ENCODE measurements around the gene KRT83.

DNA sequence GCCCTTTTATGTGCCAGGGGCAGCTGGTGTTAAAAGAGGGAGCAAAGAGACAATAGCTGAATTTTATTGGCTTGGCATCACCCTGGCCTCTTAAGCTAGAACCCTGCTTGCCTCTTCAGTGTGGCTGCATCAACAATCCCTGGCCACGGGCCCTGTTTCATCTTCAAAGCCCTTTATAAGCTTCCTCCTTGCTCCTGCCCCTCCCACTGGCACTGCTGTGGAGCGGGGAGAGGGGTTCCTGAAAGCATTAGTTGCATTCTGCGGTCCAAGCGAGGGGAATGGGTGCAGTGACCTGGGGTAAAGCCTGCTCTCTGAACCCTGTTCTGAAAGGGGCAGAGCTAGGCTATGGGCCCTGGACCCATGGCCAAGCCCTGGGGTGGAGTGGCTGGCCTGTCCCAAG is 220 bp upstream of the KRT83 start:
- TF ChIP-seq POLR2A (IDR thresholded peaks at IDR 0.05; ENCODE audit: low read length) (no peak), CBX2 (IDR thresholded peaks at IDR 0.05; ENCODE audit: borderline replicate concordance, low read depth) (no peak), ESRRA (IDR thresholded peaks at IDR 0.05; ENCODE audit: borderline replicate concordance, low read length) (no peak), EHMT2 (IDR thresholded peaks at IDR 0.05; ENCODE audit: low read depth) (no peak)
- TF ChIP-seq, protein P1, sequence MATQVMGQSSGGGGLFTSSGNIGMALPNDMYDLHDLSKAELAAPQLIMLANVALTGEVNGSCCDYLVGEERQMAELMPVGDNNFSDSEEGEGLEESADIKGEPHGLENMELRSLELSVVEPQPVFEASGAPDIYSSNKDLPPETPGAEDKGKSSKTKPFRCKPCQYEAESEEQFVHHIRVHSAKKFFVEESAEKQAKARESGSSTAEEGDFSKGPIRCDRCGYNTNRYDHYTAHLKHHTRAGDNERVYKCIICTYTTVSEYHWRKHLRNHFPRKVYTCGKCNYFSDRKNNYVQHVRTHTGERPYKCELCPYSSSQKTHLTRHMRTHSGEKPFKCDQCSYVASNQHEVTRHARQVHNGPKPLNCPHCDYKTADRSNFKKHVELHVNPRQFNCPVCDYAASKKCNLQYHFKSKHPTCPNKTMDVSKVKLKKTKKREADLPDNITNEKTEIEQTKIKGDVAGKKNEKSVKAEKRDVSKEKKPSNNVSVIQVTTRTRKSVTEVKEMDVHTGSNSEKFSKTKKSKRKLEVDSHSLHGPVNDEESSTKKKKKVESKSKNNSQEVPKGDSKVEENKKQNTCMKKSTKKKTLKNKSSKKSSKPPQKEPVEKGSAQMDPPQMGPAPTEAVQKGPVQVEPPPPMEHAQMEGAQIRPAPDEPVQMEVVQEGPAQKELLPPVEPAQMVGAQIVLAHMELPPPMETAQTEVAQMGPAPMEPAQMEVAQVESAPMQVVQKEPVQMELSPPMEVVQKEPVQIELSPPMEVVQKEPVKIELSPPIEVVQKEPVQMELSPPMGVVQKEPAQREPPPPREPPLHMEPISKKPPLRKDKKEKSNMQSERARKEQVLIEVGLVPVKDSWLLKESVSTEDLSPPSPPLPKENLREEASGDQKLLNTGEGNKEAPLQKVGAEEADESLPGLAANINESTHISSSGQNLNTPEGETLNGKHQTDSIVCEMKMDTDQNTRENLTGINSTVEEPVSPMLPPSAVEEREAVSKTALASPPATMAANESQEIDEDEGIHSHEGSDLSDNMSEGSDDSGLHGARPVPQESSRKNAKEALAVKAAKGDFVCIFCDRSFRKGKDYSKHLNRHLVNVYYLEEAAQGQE (IDR thresholded peaks at IDR 0.05), result no peak
- TF ChIP-seq, protein P2, sequence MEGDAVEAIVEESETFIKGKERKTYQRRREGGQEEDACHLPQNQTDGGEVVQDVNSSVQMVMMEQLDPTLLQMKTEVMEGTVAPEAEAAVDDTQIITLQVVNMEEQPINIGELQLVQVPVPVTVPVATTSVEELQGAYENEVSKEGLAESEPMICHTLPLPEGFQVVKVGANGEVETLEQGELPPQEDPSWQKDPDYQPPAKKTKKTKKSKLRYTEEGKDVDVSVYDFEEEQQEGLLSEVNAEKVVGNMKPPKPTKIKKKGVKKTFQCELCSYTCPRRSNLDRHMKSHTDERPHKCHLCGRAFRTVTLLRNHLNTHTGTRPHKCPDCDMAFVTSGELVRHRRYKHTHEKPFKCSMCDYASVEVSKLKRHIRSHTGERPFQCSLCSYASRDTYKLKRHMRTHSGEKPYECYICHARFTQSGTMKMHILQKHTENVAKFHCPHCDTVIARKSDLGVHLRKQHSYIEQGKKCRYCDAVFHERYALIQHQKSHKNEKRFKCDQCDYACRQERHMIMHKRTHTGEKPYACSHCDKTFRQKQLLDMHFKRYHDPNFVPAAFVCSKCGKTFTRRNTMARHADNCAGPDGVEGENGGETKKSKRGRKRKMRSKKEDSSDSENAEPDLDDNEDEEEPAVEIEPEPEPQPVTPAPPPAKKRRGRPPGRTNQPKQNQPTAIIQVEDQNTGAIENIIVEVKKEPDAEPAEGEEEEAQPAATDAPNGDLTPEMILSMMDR (IDR thresholded peaks at IDR 0.05), result no peak
